Natural killer cell treated with Interleukin-12 subunit alpha and Interleukin-12 subunit beta and Interleukin-15 and Interleukin-18, amount 100 ng/mL, for 72 hours (primary cell): ENCODE results near the gene CAMK2N1. TPM values are rescaled to one million over a fixed set of nuclear protein-coding genes. Genes with fewer than 3 reads are reported as not detected.

ENCODE experiments used
- ATAC-seq, 2 donors: fragments of 150-1000 bp; cut with Tn5 transposase in 1 of 2; sonication (Bioruptor Pico), chemical (Tn5 transposase) in 1 of 2; 2 replicates each; pipeline ENCODE4 v1.10.0; 2021
- DNase-seq: peaks from one replicate; pipeline ENCODE4 v3.0.0; 2022; ENCODE audit warnings: low spot score
- H3K27ac Mint-ChIP-seq, 2 donors: 1 replicate in 1 of 2; 2 replicates in 1 of 2; pipeline ENCODE4 v1.8.0; 2022; ENCODE audit warnings: mixed read lengths in 2 of 2, mild to moderate bottlenecking in 1 of 2, moderate library complexity in 1 of 2
- H3K27me3 Mint-ChIP-seq, 2 donors: 1 replicate in 1 of 2; 2 replicates in 1 of 2; pipeline ENCODE4 v1.8.0; 2022; ENCODE audit warnings: mixed read lengths in 2 of 2
- H3K36me3 Mint-ChIP-seq: one replicate; pipeline ENCODE4 v1.8.0; 2022; ENCODE audit warnings: mixed read lengths
- H3K4me1 Mint-ChIP-seq, 2 donors: 1 replicate in 1 of 2; 2 replicates in 1 of 2; pipeline ENCODE4 v1.8.0; 2022; ENCODE audit warnings: low read depth in 2 of 2, mixed read lengths in 2 of 2, mild to moderate bottlenecking in 1 of 2
- H3K4me3 Mint-ChIP-seq: one replicate; pipeline ENCODE4 v1.8.0; 2022; ENCODE audit warnings: mixed read lengths
- H3K9me3 Mint-ChIP-seq: 2 replicates; pipeline ENCODE4 v1.8.0; 2022; ENCODE audit warnings: mixed read lengths
- total RNA-seq, 2 donors: library from RNA; stranded (reverse); gene quantifications; one replicate each; pipeline ENCODE4 v1.2.3, GENCODE V29; 2022

CAMK2N1 gene
- total RNA-seq, 2 donors from 2014 or later: 1.1 to 2.1 TPM

DNA sequence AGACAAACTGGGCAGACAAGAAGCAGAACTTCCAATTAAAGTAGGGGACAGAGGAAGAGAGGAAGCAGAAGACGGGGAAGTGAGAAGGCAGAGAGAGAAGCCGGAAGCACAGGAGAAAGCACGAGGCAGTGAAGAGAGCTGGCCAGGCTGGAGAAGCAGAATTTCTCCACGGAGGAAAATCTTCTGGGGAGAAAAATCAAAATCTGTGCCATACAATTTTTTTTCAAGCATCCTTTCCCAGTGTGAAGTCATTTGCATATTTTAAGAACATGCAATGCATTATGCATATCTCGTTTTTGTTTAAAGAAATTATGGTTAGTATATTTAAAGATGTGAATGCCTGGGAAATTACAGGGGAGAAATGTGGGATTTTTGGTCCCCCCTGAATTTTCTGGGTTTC lies 7.3 kb upstream of the CAMK2N1 start:
- ATAC-seq: no peak
- no peak overlapping the region for H3K4me3 Mint-ChIP-seq
- H3K4me1 Mint-ChIP-seq: no peaks in the 10 kb centered on the region
- no peak overlapping the region for H3K27ac Mint-ChIP-seq
- DNase-seq: no peak
- peaks cover 17 to 18% of the 10 kb centered on the region in 2 donors for H3K27me3 Mint-ChIP-seq
- H3K9me3 Mint-ChIP-seq: no peaks in the 10 kb centered on the region
- H3K36me3 Mint-ChIP-seq: no peaks in the 10 kb centered on the region

DNA sequence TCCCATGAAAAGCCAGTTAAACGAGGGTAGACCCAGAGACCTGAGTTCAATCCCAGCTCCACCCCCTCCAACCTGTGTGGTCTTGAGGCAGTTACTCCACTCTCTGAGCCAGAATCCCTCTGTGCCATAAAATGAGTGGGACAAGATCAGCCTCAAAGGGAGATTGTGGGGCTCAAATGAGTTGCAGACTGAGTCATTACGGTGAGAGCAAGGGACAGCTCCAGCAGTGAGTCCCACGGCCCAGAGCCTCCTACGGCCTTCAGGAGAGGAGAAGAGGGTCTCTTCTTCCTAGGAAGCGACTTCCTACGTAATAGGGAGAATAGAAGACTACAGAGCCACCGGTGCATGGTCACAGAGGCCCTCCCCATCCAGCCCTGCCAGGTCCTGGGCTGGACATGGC lies 6.7 kb upstream of the CAMK2N1 start:
- Mint-ChIP-seq H3K36me3 (no peaks in the 10 kb centered on the region), H3K4me3 (no peak overlapping the region), H3K9me3 (no peaks in the 10 kb centered on the region), H3K4me1 (no peaks in the 10 kb centered on the region), H3K27me3 (peaks cover 22 to 23% of the 10 kb centered on the region in 2 donors), H3K27ac (no peak overlapping the region)
- DNase-seq (no peak), ATAC-seq (no peak)

DNA sequence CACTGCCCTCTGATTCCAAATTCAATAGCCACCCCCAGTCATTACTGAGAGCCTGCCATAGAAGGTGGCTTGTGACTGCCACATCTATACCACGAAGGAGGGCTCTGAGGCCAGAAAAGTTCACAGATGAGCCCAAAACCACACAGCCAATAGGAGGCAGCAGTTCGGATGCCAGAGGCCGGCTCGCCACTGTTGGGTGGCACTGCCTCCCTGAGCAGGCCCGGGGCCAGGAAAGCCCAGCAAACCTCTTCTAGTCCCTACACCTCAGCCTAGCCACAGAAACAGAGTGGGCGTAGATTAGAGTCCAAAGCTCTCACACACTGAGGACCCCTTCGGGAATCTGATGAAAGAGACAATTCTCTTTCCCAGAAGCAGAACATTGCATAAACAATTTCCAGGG lies 5.9 kb upstream of the CAMK2N1 start:
- H3K4me3 Mint-ChIP-seq: no peak overlapping the region
- no peak overlapping the region for H3K27ac Mint-ChIP-seq
- DNase-seq (no peak), ATAC-seq (no peak)
- peaks cover 0 to 4% of the 10 kb centered on the region in 2 donors for H3K4me1 Mint-ChIP-seq
- peaks cover 28 to 30% of the 10 kb centered on the region in 2 donors for H3K27me3 Mint-ChIP-seq
- no peaks in the 10 kb centered on the region for H3K9me3 Mint-ChIP-seq
- H3K36me3 Mint-ChIP-seq: no peaks in the 10 kb centered on the region

DNA sequence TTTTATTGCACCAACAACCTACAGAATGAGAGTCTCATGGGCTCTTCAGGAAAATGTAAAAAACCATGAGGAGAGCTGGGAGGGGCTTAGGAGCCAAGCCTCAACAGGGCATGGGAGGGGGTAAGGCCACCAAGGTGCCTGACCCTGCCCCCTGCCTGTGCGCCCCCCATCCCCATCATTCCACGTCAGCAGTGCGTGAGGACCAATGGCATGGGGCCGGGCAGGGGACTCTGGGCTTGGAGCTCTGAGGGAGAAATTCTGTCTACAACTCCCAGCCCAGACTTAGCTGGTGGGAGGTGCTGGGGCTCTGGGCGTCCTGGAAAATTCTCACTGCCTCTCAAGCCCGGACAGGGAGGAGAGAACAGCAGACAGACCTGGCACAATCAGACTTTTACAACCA lies 5.2 kb upstream of the CAMK2N1 start:
- Mint-ChIP-seq H3K27ac (no peak overlapping the region), H3K36me3 (no peaks in the 10 kb centered on the region), H3K27me3 (peaks cover 28 to 30% of the 10 kb centered on the region in 2 donors), H3K9me3 (no peaks in the 10 kb centered on the region), H3K4me1 (peaks cover 0 to 4% of the 10 kb centered on the region in 2 donors), H3K4me3 (no peak overlapping the region)
- DNase-seq (no peak), ATAC-seq (no peak)

DNA sequence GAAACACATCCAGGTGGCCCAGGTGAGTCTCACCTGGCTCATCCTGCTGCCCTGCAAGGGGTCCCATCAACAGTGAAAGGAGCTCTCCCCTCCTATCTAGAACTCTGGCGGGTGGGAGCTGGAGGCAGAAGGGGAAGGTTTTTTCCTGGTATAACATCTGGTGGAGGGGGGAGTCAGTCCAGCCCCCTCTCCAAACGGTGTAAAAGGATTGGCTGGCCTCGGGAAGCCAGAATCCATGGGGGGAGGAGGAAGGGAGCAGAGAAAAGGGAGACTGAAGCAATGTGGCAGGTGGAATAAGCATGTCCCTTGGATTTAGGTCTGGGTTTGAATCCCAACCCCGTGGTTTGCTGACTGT lies 1.2 kb upstream of the CAMK2N1 start:
- Mint-ChIP-seq H3K4me1 (peaks cover 0 to 18% of the 10 kb centered on the region in 2 donors), H3K27me3 (peaks cover 43 to 53% of the 10 kb centered on the region in 2 donors)

DNA sequence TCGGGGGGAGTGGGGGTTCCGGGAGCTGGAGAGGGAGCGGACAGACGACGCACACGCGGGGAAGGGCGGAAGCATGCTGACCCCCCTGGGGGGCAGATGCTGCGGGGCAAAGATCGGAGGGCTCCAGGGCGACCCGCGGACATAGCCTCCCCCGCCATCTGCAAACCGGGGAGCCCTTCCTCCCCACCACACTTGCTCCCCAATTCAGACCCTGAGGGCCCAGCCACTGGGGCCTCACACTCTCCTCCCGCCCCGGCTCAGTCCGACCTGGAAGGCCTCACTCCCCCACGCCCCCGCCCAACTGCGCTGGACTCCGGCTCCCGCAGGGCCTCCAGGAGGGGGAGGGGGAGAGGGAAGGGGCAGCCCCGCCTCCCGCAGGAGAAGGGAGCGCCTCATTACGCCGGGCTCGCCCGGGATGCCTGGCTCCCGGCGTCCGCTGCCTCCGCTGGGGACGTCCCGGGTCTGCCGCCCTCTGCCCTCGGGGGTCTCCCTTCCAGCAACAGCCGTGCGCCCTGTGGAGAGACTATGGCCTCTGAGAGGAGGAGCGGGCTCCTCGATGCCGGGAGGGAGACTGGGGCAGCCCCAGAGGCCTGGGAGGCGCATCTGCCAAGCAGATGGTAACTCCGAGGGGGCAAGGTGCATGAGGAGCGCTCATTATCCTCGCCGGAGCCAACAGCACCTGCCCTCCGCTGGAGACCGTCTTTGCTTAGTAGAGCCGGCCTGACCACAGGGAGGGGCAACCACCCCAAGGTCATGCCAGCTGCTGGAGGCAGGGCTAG lies 636 bp upstream of the CAMK2N1 start:
- ATAC-seq: peak; percentile 1 to 3
- Mint-ChIP-seq H3K27me3 (peaks cover 49 to 59% of the 10 kb centered on the region in 2 donors), H3K4me1 (peaks cover 0 to 18% of the 10 kb centered on the region in 2 donors), H3K9me3 (no peaks in the 10 kb centered on the region), H3K4me3 (peak overlapping the region; percentile 89), H3K36me3 (peaks cover 5% of the 10 kb centered on the region), H3K27ac (no peak overlapping the region)
- DNase-seq: no peak

More for the DNA sequence above, 1.2 kb upstream of the CAMK2N1 start:
- H3K36me3 Mint-ChIP-seq: peaks cover 5% of the 10 kb centered on the region
- no peak for DNase-seq
- H3K4me3 Mint-ChIP-seq: peak overlapping the region; percentile 22
- no peak for ATAC-seq
- no peak overlapping the region for H3K27ac Mint-ChIP-seq
- no peaks in the 10 kb centered on the region for H3K9me3 Mint-ChIP-seq

DNA sequence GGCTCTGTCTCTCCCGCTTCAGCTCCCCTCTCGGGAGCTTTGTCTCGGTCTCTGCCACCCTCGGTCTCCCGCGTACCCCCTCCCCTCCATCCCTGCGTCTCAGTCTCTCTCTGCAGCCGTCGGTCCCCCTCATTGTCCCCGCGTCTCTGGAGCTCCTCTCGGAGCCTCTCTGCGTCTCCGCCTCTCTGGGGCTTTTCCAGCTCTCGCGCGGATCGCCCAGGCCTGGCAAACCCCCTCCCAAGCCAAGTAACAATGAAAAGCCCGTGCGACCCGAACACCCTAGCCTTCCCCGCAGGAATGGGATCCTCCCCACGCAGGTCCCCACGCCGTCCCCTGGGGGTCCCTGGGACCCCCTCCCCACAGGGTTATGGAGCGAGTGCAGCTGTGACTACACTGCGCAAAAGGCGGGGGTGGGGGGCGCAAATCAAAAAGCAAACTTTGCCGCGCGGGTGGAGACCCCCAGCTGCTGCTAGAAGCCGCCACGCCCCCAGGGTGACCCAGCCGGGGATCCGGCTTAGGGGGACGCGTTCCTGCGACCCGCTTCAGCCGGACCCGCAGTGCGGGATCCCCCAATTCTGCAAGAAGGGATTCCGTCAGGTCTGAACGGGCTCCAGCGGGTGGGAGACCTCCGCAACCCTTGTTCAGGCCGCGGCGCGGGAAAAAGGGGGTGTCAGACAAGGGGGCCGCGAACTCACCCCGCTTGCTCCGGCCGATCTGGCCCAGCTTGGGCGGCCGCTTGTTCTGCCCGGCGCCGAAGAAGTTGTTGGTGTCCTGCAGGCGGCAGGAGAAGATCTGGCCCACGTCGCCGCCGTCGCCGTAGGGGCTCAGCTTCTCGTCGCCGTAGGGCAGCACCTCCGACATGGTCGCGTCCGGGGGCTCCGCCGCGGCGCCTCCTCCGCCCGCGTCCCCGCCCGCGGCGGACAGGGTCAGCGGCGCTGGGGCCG lies 1.2 kb downstream of the CAMK2N1 start:
- no peak overlapping the region for H3K27ac Mint-ChIP-seq
- ATAC-seq: peak in 1 of 2 donors; percentile 1
- H3K36me3 Mint-ChIP-seq: peaks cover 5% of the 10 kb centered on the region
- peak overlapping the region; percentile 78 for H3K4me3 Mint-ChIP-seq
- DNase-seq: no peak
- H3K4me1 Mint-ChIP-seq: peaks cover 0 to 20% of the 10 kb centered on the region in 2 donors
- peaks cover 50 to 66% of the 10 kb centered on the region in 2 donors for H3K27me3 Mint-ChIP-seq
- no peaks in the 10 kb centered on the region for H3K9me3 Mint-ChIP-seq

DNA sequence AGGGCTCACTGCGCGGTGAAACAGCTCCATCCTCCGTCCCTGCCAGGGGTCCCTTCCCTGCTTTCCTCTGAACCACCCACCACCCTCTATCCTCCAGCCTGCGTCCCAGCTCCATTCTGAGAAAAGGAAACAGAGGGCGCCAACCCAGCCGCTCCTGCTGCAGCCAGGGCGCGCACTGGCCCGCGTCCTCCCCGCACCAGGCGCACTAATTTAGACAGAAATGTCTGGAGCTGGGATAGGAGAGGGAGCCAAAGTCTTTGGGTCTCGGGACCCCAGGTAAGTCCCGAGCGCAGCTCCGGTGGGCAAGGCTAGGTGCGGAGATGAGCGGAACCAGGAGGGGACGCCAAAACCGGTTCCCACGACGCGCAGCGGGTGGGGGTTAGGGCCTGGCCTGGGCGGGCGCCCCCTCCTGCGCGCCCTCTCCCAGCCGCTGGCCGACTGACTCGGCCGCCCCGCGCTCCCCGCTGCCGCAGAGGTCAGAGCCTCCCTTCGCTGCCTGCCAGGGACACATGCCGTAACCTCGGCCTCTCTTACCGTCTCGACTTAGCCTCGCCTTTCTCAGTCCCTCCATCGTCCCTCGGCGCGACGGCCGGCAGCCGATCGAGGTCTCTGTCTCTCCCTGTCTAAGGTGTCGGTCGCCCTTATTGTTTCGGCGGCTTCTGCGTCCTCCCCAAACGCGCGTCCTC lies 2.0 kb downstream of the CAMK2N1 start:
- no peak for ATAC-seq
- Mint-ChIP-seq H3K27me3 (peaks cover 47 to 62% of the 10 kb centered on the region in 2 donors), H3K4me3 (peak overlapping the region; percentile 78), H3K27ac (no peak overlapping the region), H3K4me1 (peaks cover 0 to 20% of the 10 kb centered on the region in 2 donors), H3K36me3 (peaks cover 5% of the 10 kb centered on the region), H3K9me3 (no peaks in the 10 kb centered on the region)
- DNase-seq: no peak

DNA sequence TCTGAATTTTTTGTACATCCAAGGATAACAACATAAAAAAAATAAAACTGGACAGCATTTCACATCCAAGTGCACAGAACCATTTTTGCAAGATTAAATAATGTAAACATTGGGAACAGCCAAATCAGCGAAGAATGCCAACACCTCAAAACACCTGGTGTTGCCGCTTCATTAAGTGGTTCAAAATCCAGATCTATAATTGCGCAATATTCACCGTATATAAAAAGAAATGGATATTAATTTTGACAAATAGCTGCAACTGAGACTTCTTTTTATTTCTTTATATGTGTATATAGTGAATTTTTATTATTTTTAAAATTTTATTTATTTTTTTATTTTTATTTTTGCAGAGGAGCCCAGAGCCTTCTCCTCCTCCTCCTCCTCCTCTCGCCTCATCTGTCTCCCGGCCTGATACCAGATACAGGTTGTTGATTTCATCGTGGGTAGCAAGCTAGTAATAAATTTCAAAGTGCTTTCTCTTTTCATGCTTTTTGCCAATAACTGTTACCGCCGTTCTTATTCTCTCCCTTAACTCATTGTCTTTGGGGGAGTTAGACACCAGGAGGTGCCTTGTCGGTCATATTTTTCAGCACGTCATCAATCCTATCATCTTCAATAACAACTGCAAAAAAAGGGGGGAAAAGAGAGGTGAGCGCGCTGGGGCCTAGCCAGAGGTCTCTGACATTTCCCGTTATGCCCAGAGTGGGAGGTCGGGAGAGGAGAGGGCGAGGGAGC lies 2.7 kb downstream of the CAMK2N1 start:
- Mint-ChIP-seq H3K27me3 (peaks cover 43 to 58% of the 10 kb centered on the region in 2 donors), H3K4me1 (peaks cover 0 to 20% of the 10 kb centered on the region in 2 donors), H3K4me3 (peak overlapping the region; percentile 78), H3K27ac (no peak overlapping the region), H3K36me3 (peaks cover 5% of the 10 kb centered on the region), H3K9me3 (no peaks in the 10 kb centered on the region)
- ATAC-seq: no peak
- no peak for DNase-seq

DNA sequence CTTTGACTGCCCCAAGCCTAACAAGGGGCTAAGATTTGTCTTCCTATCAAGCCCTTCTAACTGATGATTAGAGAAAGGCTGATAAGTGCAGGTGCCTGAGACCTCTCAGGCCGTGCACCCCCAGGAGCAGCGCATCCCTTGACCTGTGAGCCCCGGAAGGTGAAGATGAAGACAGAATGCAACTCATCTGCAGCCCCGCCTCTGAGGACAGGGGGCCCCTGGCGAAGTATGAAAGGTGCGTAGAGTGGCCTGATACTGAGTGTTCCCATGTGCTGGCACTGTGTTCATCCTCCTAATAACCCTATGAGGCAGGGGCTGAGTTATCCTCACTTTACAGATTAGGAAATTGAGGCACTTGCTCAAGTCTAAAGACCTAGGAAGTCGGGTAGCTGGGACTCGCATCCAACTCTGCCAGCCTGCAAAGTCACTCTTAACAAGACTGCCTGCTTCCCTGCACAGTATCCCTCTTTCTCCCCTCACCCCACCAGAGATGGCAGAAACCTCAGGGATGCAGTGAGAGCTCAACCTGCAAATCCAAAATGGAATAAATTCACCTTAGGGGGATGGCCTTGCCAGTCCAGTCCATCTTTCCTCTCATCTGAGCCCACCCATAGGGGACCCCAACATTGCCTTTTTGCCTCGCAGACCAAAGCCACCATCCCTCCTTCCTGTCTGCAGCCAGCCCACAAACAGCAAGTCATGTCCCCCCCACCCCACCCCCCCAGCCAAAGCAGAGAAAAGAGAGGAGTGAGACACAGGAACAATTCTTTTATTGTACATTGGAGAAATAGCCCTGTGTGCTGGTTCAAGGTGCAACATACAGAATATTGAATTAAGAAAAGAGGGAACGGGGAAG lies 4.1 kb downstream of the CAMK2N1 start:
- H3K36me3 Mint-ChIP-seq: peaks cover 5% of the 10 kb centered on the region
- peaks cover 0 to 16% of the 10 kb centered on the region in 2 donors for H3K4me1 Mint-ChIP-seq
- no peak overlapping the region for H3K4me3 Mint-ChIP-seq
- no peak for DNase-seq
- ATAC-seq: no peak
- H3K27ac Mint-ChIP-seq: no peak overlapping the region
- no peaks in the 10 kb centered on the region for H3K9me3 Mint-ChIP-seq
- H3K27me3 Mint-ChIP-seq: peaks cover 38 to 52% of the 10 kb centered on the region in 2 donors

DNA sequence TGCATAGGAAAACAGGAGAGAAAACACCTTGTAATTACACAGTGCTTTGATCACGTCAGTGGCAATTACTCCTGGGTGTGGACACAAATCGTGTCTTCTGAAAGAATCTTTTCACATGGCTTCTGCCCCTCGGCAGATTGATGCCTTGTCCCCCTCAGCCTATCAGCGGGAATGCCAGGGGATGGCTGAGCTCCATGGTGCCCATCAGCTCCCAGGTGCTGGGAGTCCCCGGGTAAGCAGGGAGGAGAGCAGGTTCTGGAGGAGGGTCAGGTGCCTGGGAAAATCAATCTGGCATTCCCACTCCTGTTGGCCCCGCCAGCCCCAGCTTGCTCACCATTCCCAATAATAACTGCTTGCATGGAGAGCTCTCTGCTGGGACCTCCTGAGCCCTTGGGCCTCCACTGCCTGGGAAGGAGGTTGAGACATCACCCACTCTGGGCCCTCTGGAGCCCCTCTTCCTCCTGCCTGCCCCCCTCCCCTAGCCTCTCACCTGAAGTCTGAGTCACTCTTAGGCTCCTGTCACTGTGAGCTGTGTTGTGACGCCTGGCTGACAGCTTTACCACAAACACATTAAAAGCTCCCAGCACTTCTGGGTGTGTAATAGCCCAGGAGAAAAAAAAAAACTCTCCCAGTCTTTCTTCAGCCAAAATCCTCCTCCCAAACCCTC lies 4.9 kb downstream of the CAMK2N1 start:
- H3K4me1 Mint-ChIP-seq: peaks cover 0 to 16% of the 10 kb centered on the region in 2 donors
- ATAC-seq (no peak), DNase-seq (no peak)
- H3K4me3 Mint-ChIP-seq: no peak overlapping the region
- H3K27ac Mint-ChIP-seq: no peak overlapping the region
- H3K27me3 Mint-ChIP-seq: peaks cover 43 to 52% of the 10 kb centered on the region in 2 donors
- H3K36me3 Mint-ChIP-seq: peaks cover 5% of the 10 kb centered on the region
- H3K9me3 Mint-ChIP-seq: no peaks in the 10 kb centered on the region
